Heart left ventricle (tissue), 16 donors: ENCODE measurements around the gene TMOD3. TPM values are rescaled to one million over a fixed set of nuclear protein-coding genes. Genes with fewer than 3 reads are reported as not detected.

Experiments used
- ATAC-seq, 4 donors: fragments of 200-7000 bp; cut with Tn5 transposase; one replicate each; pipeline ENCODE4 v1.9.1; 2020 to 2022; ENCODE audit warnings: moderate library complexity in 4 of 4, mild to moderate bottlenecking in 3 of 4, moderate number of reproducible peaks in 1 of 4
- DNase-seq, 5 donors: peaks; one replicate each; pipeline ENCODE4 v3.0.0-alpha.2; 2020
- H3K27ac ChIP-seq, 12 donors: fragments of 200-600 bp; sonication (generic) in 4 of 12; one replicate each; pipeline versions ENCODE4 v1.5.0 to v1.8.0; 2016 to 2022; ENCODE audit warnings: mild to moderate bottlenecking in 2 of 12
- H3K27me3 ChIP-seq, 9 donors: fragments of 200-600 bp; sonication (generic) in 2 of 9; one replicate each; pipeline versions ENCODE4 v1.5.1 to v1.8.0; 2016 to 2022; ENCODE audit warnings: mild to moderate bottlenecking in 3 of 9
- H3K36me3 ChIP-seq, 9 donors: fragments of 200-600 bp; sonication (generic) in 2 of 9; one replicate each; pipeline versions ENCODE4 v1.5.0 to v1.8.0; 2018 to 2022; ENCODE audit warnings: mild to moderate bottlenecking in 2 of 9
- H3K4me1 ChIP-seq, 12 donors: fragments of 200-600 bp; sonication (generic) in 4 of 12; one replicate each; pipeline versions ENCODE4 v1.5.0 to v1.8.0; 2016 to 2022; ENCODE audit warnings: mild to moderate bottlenecking in 3 of 12
- H3K4me3 ChIP-seq, 12 donors: fragments of 200-600 bp; sonication (generic) in 4 of 12; one replicate each; pipeline versions ENCODE4 v1.5.0 to v1.8.0; 2017 to 2022; ENCODE audit warnings: mild to moderate bottlenecking in 9 of 12, moderate library complexity in 4 of 12
- H3K9me3 ChIP-seq, 12 donors: fragments of 200-600 bp; sonication (generic) in 4 of 12; one replicate each; pipeline versions ENCODE4 v1.5.0 to v1.8.0; 2016 to 2022; ENCODE audit warnings: mild to moderate bottlenecking in 1 of 12
- POLR2A ChIP-seq, 2 donors: fragments of 450-650 bp; IDR thresholded peaks; one replicate each; pipeline ENCODE4 v1.6.1; 2017; ENCODE audit warnings: antibody characterized with exemption in 2 of 2, mild to moderate bottlenecking in 2 of 2, moderate library complexity in 2 of 2
- WGBS, 4 donors: extraction: QIAGEN DNeasy Blood & Tissue Kit in 2 of 4; methylation state at CpG; one replicate each; pipeline versions ENCODE4 v1.1.5 to v1.1.7; 2013 to 2018; 5-methylcytosine and 5-hydroxymethylcytosine counted together
- intact Hi-C, 10 donors: fragments of 100-400 bp; cut with DNase I; formaldehyde crosslinking; loops; one replicate each; pipeline versions ENCODE4 v1.11.1 to v1.14.2; 2022
- polyA plus RNA-seq, 2 donors: library from polyadenylated mRNA; stranded (reverse); fragments of 200-250 nt; gene quantifications; one replicate each; pipeline ENCODE4 v1.2.3, GENCODE V29; 2013
- total RNA-seq, 9 donors: library from RNA; depleted of rRNA in 2 of 9; stranded (reverse); fragments of >200 nt in 2 of 9; fragmentation: NEBNext Ultra II Directional in 3 of 9; extraction: Animal tissue kit (Norgen Biotek cat#: 25700) in 3 of 9; gene quantifications; one replicate each; pipeline versions ENCODE4 v1.1.0 to v1.2.4, GENCODE V29; 2016 to 2023
- TF ChIP-seq, protein P1 (sequence below), 12 donors: fragments of 200-600 bp; sonication (generic) in 4 of 12; IDR thresholded peaks; one replicate each; pipeline versions ENCODE4 v1.5.0 to v1.8.0; 2018 to 2022; ENCODE audit warnings: antibody characterized with exemption in 12 of 12, mild to moderate bottlenecking in 5 of 12
- donor health status: ischemic (EF 13 %, LVEDD 7.1; RV severe dilation, severe dysfunction).
- donor health status: healthy with polysubstance abuse.
- donor health status: DM: no; HTN: yes; CAD: no.
- donor health status: DM: no; HTN: no; CAD: no.
- donor health status: ischemic (EF 25% LVEDD 6.9; RV normal size, moderate dysfunction).
- donor health status: ischemic (EF 25% LVEDD 5.7; RV mildly dilated, moderate dysfunction).
- donor health status: healthy.
- donor health status: DM: yes; HTN: yes; CAD: no.
- donor health status: ischemic (EF 35%, LVEDD 5.7; RV mildly dilated, moderate dysfunction).
- donor health status: nonischemic (EF 11% LVEDD 7.7; RV severe dilation, severe dysfunction).
- donor health status: DM: yes; HTN: yes; CAD: no.
- donor health status: PGD.
- donor health status: ischemic (EF 29% LVEDD 5.4; RV normal size, mild dysfunction).
- donor health status: nonischemic (EF 23%, LVEDD 6.1; RV moderate dilation, normal function).

The TMOD3 gene
- total and polyA plus RNA-seq, 11 donors = 6.3 to 36.5 (median 21.4) TPM

DNA sequence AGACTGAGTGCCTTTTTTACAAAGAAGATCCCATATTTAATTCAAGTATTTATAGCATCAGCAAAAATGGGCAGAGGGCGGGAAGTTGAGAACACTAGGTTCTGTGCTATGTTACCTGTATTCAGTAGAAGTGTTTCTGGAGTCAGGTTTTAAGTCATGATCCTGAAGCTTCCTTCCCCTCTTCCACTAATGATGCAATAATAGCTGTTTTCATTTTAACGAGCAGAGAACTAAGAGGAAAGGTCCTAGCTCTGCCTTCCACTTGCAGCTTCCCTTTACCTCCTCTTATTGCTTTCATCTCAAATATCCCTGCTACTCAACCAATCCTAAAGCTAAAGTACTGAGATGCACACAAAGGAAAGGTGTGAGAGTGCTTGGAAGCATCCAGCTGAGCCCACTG lies 16.9 kb upstream of the TMOD3 start:
- intact Hi-C loops = no loop called here
- no peak overlapping the region for H3K4me3 ChIP-seq
- H3K9me3 ChIP-seq = no peaks in the 10 kb centered on the region
- H3K4me1 ChIP-seq = peaks cover 0 to 13% (median 0%) of the 10 kb centered on the region in 12 donors
- no peak overlapping the region for H3K27ac ChIP-seq
- ATAC-seq (no peak), DNase-seq (no peak)
- H3K27me3 ChIP-seq = no peaks in the 10 kb centered on the region
- TF ChIP-seq POLR2A (IDR thresholded peaks at IDR 0.05) = no peak
- TF ChIP-seq, protein P1, sequence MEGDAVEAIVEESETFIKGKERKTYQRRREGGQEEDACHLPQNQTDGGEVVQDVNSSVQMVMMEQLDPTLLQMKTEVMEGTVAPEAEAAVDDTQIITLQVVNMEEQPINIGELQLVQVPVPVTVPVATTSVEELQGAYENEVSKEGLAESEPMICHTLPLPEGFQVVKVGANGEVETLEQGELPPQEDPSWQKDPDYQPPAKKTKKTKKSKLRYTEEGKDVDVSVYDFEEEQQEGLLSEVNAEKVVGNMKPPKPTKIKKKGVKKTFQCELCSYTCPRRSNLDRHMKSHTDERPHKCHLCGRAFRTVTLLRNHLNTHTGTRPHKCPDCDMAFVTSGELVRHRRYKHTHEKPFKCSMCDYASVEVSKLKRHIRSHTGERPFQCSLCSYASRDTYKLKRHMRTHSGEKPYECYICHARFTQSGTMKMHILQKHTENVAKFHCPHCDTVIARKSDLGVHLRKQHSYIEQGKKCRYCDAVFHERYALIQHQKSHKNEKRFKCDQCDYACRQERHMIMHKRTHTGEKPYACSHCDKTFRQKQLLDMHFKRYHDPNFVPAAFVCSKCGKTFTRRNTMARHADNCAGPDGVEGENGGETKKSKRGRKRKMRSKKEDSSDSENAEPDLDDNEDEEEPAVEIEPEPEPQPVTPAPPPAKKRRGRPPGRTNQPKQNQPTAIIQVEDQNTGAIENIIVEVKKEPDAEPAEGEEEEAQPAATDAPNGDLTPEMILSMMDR (IDR thresholded peaks at IDR 0.05) = no peak
- WGBS, 4 donors = 85 to 91% (median 86%) methylated on average over 2 of the region's 2 CpGs
- H3K36me3 ChIP-seq = peaks cover 0 to 45% (median 14%) of the 10 kb centered on the region in 9 donors

DNA sequence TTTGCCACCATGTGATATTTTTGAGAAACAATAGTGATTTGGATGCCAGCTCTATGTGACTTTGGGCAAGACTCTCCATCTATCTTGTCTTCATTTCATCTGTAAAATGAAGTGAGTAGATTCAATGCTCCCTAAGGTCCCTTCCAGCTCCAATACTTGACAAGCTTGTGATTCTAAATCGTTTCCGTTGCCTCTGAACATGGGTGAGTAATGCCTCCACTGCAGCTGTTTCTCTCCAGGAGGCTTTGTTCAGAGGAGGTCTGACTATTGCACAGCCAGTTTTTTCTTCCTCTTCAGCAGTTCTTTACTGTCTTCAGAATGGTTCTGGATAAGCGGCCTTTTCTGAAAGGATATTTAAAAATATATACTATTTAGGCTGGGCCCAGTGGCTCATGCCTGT lies 14.8 kb upstream of the TMOD3 start:
- Histone ChIP-seq H3K36me3 (peaks cover 0 to 27% (median 4%) of the 10 kb centered on the region in 9 donors), H3K4me3 (no peak overlapping the region), H3K4me1 (peaks cover 0 to 13% (median 0%) of the 10 kb centered on the region in 12 donors), H3K9me3 (no peaks in the 10 kb centered on the region), H3K27me3 (no peaks in the 10 kb centered on the region), H3K27ac (no peak overlapping the region)
- TF ChIP-seq POLR2A (IDR thresholded peaks at IDR 0.05) = no peak
- TF ChIP-seq, protein P1 (IDR thresholded peaks at IDR 0.05) = no peak
- ATAC-seq (no peak), DNase-seq (no peak)
- 85 to 93% (median 91%) methylated on average over 3 of the region's 3 CpGs for WGBS, 4 donors
- intact Hi-C loops = no loop called here

GRCh38 chr15:51816611-51817010 lies 12.8 kb upstream of the TMOD3 start:
- ATAC-seq = no peak
- H3K27ac ChIP-seq = no peak overlapping the region
- no peaks in the 10 kb centered on the region for H3K27me3 ChIP-seq
- peaks cover 0 to 13% (median 0%) of the 10 kb centered on the region in 12 donors for H3K4me1 ChIP-seq
- H3K4me3 ChIP-seq = no peak overlapping the region
- peaks cover 0 to 16% (median 7%) of the 10 kb centered on the region in 12 donors for H3K9me3 ChIP-seq
- H3K36me3 ChIP-seq = peaks cover 0 to 10% (median 0%) of the 10 kb centered on the region in 9 donors
- DNase-seq = no peak
- intact Hi-C loops = no loop called here
- no peak for TF ChIP-seq POLR2A (IDR thresholded peaks at IDR 0.05)
- TF ChIP-seq, protein P1 (IDR thresholded peaks at IDR 0.05) = no peak

GRCh38 chr15:51818150-51818549 lies 11.3 kb upstream of the TMOD3 start:
- TF ChIP-seq, protein P1 (IDR thresholded peaks at IDR 0.05) = no peak
- no peak for TF ChIP-seq POLR2A (IDR thresholded peaks at IDR 0.05)
- 83 to 87% (median 85%) methylated on average over 3 of the region's 3 CpGs for WGBS, 4 donors
- H3K9me3 ChIP-seq = peaks cover 0 to 19% (median 10%) of the 10 kb centered on the region in 12 donors
- intact Hi-C loops = no loop called here
- H3K4me3 ChIP-seq = no peak overlapping the region
- peaks cover 0 to 7% (median 0%) of the 10 kb centered on the region in 9 donors for H3K36me3 ChIP-seq
- peaks cover 0 to 13% (median 0%) of the 10 kb centered on the region in 12 donors for H3K4me1 ChIP-seq
- ATAC-seq (no peak), DNase-seq (no peak)
- H3K27ac ChIP-seq = no peak overlapping the region
- no peaks in the 10 kb centered on the region for H3K27me3 ChIP-seq
